Measurements from ENCODE around the gene CHSY3.
"Not testable (repeated sequence)": the region's sequence is repeated elsewhere in the genome, so short reads cannot be mapped to it uniquely, and the experiment has no call there.

The CHSY3 gene

DNA sequence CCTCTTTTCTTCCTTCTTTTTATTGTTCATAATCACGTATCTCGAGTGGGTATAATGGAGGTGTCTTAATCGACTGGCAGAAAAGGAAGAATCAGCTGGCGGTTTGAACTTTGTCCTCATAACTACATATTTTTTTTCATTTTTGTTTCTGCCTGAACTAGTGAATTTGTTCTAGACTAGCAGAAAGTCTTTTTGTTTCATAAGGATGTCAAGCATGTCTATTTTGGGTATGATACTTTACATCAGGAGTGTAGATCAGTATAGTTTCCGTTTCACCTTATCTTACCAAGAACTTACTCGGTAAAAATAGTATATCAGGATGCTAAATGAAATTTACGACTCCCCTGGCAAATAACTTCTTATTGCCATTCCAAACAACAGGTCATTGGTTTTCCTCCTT, 278.9 kb downstream of the CHSY3 start:
- DNase-seq (ENCODE audit: low read depth) = no peak
- TF ChIP-seq, protein P1, sequence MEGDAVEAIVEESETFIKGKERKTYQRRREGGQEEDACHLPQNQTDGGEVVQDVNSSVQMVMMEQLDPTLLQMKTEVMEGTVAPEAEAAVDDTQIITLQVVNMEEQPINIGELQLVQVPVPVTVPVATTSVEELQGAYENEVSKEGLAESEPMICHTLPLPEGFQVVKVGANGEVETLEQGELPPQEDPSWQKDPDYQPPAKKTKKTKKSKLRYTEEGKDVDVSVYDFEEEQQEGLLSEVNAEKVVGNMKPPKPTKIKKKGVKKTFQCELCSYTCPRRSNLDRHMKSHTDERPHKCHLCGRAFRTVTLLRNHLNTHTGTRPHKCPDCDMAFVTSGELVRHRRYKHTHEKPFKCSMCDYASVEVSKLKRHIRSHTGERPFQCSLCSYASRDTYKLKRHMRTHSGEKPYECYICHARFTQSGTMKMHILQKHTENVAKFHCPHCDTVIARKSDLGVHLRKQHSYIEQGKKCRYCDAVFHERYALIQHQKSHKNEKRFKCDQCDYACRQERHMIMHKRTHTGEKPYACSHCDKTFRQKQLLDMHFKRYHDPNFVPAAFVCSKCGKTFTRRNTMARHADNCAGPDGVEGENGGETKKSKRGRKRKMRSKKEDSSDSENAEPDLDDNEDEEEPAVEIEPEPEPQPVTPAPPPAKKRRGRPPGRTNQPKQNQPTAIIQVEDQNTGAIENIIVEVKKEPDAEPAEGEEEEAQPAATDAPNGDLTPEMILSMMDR (IDR thresholded peaks at IDR 0.05; ENCODE audit: low read length, missing control alignments) = no peak
- no peak overlapping the region for H3K4me3 ChIP-seq (replicated peaks; ENCODE audit: low read depth, low read length)

DNA sequence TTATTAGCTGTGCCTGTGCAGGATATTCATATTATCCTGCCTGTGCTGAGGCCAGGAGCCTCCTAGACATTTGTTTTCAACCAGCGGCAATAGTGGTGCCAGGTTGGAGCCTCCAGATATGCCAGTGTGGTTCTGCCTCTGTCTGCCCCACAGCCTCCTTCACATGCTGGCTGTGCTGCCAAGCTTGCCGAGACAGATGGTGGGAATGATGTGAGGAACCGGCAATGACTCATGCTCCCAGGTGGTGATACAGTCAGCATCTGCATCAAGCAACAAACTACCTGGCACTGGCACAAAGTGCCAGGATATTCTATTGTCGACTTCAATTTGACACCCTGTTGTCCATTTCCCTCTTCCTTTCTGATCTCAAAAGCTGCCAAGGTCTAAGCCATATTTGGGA, 285.7 kb downstream of the CHSY3 start:
- TF ChIP-seq, protein P1 (IDR thresholded peaks at IDR 0.05; ENCODE audit: low read length, missing control alignments) = no peak
- H3K4me3 ChIP-seq (replicated peaks; ENCODE audit: low read depth, low read length) = no peak overlapping the region
- no peak for DNase-seq (ENCODE audit: low read depth)

DNA sequence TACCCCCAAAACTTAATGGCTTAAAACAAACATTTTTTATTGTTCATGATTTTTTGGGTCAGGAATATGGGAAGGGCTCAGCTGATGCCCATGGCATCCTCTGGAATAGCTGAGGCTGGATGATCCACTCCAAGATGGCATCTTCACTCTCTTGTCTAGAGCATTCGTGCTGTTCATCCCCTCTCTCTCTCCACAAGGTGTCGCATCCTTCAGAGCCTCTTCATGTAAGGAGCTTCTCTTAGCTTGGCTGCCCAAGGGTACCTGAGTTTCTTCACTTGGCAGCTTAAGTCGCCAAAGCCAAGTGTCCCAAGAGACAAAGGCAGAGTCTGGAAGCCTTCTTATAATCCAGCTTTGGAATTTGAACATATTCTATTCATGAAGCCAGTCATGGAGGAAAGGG, 294.7 kb downstream of the CHSY3 start:
- peak; percentile 63 for DNase-seq (ENCODE audit: low read depth)
- TF ChIP-seq, protein P1 (IDR thresholded peaks at IDR 0.05; ENCODE audit: low read length, missing control alignments) = peak; percentile 50
- H3K4me3 ChIP-seq (replicated peaks; ENCODE audit: low read depth, low read length) = no peak overlapping the region

DNA sequence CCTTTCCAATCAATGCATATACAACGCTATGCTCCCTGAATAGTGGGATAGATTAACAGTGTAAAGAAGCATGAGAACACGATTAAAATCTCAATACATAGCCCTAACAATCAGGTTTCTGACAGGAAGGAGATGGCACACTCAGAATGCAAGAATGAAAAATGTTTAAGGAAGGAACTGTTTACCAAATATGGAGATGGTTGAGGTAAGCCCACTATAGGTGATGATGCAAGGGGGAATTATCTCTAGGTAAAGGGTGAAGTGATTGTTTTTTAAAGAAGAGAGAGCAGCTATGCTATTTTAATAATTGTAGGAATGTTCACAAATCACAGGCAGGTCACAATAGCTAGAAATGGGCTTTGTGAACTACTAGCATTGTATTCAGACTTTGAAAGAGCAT, 302.4 kb downstream of the CHSY3 start:
- no peak overlapping the region for H3K4me3 ChIP-seq (replicated peaks; ENCODE audit: low read depth, low read length)
- peak; percentile 15 for DNase-seq (ENCODE audit: low read depth)

DNA sequence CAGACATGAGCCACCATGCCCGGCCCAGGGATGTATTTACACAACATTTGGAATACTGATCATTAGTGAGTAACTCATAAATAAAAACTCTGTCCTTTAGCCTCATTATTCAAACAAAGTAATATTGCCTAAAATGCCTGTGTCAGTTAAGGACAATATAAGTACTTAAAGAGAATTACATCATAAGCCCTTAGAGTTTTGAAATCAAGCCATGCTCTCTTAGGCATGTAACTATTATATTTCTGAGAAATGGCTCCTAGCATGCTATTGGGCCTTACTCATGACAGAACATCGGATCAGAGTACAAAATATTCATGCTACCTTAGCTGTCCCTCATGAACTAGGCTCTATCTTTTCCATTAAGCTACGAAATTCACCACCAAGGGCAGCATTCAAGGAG, 309.3 kb downstream of the CHSY3 start:
- DNase-seq (ENCODE audit: low read depth) = peak; percentile 49
- H3K4me3 ChIP-seq (replicated peaks; ENCODE audit: low read depth, low read length) = no peak overlapping the region
- TF ChIP-seq, protein P1 (IDR thresholded peaks at IDR 0.05; ENCODE audit: low read length, missing control alignments) = no peak

More for the DNA sequence above, 302.4 kb downstream of the CHSY3 start:
- TF ChIP-seq, protein P1 (IDR thresholded peaks at IDR 0.05; ENCODE audit: low read length, missing control alignments) = no peak

DNA sequence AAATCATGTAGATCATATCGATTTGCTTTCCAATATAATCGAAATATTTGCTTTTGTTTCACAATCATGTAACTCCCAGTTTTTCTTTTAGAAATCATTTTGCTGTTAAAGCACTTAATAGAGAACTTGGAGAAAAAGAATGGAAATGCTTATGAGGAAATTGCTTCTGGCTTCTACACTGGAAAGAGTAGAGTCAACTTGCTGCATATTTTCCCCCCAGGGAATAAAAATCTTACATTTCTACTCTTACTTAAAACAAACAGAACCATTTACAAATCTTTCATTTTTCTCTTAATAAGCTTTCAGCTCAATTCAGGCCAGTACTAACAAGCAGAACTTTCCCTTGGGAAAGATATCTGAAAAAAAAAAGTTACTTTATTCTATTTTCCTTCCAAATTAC, 312.0 kb downstream of the CHSY3 start:
- no peak overlapping the region for H3K4me3 ChIP-seq (replicated peaks; ENCODE audit: low read depth, low read length)
- TF ChIP-seq, protein P1 (IDR thresholded peaks at IDR 0.05; ENCODE audit: low read length, missing control alignments) = no peak

DNA sequence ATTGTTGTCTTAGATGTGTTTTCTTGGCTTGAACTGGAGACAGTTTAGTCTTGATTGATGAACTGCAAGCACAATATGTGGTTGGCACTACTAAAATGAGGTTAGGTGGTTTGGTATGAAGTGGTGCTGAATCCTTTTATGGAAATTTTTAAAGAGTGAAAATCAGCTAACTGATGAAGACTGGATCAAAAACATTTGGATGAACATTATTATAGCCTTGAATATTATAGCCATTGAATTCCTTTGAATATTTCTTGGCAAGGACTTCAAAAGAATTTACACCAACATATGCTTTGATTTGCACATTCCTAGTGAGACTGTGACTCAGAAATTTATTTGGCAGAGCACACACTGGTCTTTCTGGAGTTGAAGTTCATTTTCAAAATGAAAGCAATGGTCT, 318.3 kb downstream of the CHSY3 start:
- peak; percentile 53 for DNase-seq (ENCODE audit: low read depth)
- H3K4me3 ChIP-seq (replicated peaks; ENCODE audit: low read depth, low read length) = no peak overlapping the region
- TF ChIP-seq, protein P1 (IDR thresholded peaks at IDR 0.05; ENCODE audit: low read length, missing control alignments) = no peak

More for the DNA sequence above, 312.0 kb downstream of the CHSY3 start:
- DNase-seq (ENCODE audit: low read depth) = no peak

DNA sequence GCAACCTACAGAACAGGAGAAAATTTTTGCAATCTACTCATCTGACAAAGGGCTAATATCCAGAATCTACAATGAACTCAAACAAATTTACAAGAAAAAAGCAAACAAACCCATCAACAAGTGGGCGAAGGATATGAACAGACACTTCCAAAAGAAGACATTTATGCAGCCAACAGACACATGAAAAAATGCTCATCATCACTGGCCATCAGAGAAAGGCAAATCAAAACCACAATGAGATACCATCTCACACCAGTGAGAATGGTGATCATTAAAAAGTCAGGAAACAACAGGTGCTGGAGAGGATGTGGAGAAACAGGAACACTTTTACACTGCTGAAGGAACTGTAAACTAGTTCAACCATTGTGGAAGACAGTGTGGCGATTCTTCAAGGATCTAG, 322.3 kb downstream of the CHSY3 start:
- DNase-seq (ENCODE audit: low read depth); H3K4me3 ChIP-seq (replicated peaks; ENCODE audit: low read depth, low read length): not testable (repeated sequence)
